Measurements from ENCODE around the gene FCN1. TPM values are rescaled to one million over a fixed set of nuclear protein-coding genes. Genes with fewer than 3 reads are reported as not detected.

FCN1 gene
- total and polyA plus RNA-seq, 10 of the 15 experiments (the other 5 are each of a cell fraction or from before 2014, with no cell fraction given) = 0.08 TPM; not detected in 9

GRCh38 chr9:134883040-134883782 lies 34.5 kb downstream of the FCN1 start (continued):
- TF ChIP-seq DPF2 (IDR thresholded peaks at IDR 0.05) (no peak), TBL1XR1 (IDR thresholded peaks at IDR 0.05; ENCODE audit: low read depth, low read length) (no peak), CEBPZ (IDR thresholded peaks at IDR 0.05; ENCODE audit: low read depth, low read length) (no peak), ATF2 (IDR thresholded peaks at IDR 0.05; ENCODE audit: low read length) (no peak), ESRRA (IDR thresholded peaks at IDR 0.05; ENCODE audit: low read length) (no peak), SMC3 (IDR thresholded peaks at IDR 0.05; ENCODE audit: borderline replicate concordance, low read length) (no peak)
- TF ChIP-seq, protein P1, sequence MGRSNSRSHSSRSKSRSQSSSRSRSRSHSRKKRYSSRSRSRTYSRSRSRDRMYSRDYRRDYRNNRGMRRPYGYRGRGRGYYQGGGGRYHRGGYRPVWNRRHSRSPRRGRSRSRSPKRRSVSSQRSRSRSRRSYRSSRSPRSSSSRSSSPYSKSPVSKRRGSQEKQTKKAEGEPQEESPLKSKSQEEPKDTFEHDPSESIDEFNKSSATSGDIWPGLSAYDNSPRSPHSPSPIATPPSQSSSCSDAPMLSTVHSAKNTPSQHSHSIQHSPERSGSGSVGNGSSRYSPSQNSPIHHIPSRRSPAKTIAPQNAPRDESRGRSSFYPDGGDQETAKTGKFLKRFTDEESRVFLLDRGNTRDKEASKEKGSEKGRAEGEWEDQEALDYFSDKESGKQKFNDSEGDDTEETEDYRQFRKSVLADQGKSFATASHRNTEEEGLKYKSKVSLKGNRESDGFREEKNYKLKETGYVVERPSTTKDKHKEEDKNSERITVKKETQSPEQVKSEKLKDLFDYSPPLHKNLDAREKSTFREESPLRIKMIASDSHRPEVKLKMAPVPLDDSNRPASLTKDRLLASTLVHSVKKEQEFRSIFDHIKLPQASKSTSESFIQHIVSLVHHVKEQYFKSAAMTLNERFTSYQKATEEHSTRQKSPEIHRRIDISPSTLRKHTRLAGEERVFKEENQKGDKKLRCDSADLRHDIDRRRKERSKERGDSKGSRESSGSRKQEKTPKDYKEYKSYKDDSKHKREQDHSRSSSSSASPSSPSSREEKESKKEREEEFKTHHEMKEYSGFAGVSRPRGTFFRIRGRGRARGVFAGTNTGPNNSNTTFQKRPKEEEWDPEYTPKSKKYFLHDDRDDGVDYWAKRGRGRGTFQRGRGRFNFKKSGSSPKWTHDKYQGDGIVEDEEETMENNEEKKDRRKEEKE (IDR thresholded peaks at IDR 0.05) = no peak

All from GM12878 (cell line).